ENCODE data around the gene PLEKHH2.
"Not testable (repeated sequence)": the region's sequence is repeated elsewhere in the genome, so short reads cannot be mapped to it uniquely, and the experiment has no call there.

The PLEKHH2 gene

DNA sequence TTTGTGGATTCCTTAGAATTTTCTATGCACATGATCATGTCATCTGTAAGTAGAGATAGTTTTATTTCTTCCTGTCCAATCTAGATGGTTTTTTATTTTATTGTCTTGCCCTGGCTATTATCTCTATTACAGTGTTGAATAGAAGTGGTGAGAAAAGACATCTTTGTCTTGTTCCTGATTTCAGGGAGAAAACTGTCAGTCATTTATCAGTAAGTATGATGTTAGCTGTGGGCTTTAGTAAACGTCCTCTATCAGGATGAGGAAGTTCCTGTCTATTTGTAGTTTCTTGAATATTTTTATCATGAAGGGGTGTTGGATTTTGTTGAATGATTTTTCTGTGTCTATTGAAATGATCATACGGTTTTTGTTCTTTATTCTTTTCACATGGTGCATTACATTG lies 5.3 kb downstream of the PLEKHH2 start:
- DNase-seq = no peak

DNA sequence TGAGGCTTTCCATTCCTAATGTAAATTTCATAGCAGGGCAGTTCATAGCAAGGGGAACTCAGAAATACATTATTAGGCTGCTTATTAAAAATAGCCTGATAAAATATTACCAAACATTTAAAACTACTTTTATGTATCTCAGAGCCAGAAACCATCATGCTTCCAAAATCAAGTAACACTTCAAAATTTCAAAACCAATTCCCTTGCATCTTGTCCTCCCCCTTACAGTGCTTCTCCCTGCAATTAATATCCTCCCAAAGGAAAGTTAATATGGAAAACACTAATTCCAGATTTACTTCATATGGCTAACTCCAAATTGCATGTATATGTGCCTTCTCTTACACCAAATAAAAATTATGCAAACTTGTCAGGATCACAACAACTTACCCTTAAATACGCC lies 6.6 kb downstream of the PLEKHH2 start:
- no peak for DNase-seq

DNA sequence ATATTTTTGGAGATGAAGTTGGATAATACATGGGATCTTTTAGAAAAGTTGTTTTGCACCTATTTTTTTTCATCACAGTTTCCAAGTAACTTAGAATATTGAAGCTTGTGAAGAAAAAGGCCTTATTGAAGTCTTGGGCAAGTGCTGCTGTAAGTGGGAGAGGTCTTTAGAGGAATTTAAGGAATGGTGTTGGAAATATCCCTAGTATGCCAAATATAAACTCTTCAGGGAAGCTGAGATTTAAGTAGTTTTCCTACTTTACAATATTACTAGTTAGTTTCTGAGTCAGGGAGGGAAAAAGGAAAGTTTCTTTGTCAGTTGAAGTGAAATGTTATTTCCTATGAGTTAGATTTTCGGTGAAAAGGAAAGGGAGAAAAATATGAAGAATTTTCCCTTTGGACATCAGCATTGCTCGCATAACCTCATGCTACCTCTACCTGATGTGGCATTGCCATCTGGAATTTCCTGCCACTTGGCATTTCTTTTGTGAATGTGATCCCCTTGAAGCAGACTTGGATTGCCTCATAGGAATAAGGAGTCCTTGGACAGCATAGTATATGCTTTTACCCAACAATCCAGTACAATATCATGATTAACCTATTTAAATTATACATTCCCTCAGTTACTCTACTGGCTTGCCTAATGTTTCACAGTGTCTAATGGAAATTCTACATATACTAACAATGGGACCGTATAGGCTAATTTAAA lies 12.1 kb downstream of the PLEKHH2 start:
- no peak for DNase-seq

DNA sequence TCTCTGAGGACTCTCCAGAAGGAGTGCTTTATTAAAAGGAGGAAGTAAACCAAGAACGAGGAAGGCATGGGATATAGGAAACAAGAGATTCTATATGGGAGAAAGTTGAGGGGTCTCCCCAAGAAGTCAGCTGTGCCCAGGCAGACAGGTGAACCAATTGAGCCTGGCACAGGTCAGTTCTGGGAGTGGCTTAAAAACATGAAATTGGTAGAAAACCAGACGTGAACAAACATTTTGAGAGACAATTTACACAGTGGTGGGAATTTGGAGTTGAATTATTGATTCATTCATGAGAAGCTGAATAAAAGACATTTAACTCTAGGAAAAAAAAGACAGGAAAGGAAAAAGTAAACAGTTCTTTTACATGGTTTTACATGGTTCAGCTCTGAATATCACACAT lies 16.4 kb downstream of the PLEKHH2 start:
- no peak for DNase-seq

DNA sequence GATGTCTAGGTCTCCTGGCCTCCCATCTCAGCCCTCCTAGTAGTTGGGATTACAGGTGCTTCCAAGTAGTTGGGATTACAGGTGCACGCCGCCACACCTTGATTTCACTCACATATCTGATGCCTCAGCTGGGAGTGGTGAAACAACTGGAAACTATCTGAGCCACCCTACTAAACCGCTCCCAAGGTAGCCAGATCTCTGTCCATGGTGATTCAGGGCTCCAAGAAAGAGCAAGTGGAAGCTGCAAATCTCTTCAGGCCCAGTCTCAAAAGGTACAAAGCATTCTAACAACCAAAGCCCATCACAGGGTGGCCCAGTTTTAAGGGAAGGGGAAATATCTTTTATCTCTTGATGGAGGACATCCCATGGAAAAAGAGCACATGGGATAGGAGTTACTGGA lies 20.2 kb downstream of the PLEKHH2 start:
- DNase-seq = no peak

DNA sequence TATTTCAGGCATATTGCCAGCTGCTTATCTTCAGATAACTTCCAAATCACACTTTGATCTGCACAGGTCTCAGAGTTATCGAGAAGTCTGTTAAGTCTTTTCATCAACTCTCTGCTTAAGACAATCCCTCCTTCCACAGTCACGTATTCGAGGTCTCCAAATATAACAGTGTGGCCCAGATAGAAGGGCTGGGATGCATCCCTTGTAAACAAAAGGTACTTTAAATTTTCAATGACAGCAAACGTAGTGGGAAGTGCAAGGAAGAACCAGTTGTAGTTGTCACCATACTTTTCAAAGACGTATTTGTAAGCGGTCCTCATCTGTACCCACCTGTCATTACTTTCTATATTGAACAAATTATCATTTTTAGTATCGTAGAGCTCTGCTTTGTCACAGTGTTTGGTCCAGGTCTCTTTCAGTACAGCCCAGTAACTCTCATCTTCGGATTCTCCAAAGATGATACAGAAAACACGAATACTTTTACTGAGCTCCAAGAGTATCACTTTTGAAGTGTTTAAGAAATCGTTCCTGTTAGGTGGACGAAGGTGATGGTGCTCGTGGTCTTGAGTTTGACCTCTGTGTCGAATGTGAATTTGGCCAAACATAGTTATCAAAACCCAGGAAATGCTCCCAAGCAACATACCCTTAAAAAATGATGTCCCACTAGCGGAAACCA lies 38.7 kb downstream of the PLEKHH2 start:
- no peak for DNase-seq

DNA sequence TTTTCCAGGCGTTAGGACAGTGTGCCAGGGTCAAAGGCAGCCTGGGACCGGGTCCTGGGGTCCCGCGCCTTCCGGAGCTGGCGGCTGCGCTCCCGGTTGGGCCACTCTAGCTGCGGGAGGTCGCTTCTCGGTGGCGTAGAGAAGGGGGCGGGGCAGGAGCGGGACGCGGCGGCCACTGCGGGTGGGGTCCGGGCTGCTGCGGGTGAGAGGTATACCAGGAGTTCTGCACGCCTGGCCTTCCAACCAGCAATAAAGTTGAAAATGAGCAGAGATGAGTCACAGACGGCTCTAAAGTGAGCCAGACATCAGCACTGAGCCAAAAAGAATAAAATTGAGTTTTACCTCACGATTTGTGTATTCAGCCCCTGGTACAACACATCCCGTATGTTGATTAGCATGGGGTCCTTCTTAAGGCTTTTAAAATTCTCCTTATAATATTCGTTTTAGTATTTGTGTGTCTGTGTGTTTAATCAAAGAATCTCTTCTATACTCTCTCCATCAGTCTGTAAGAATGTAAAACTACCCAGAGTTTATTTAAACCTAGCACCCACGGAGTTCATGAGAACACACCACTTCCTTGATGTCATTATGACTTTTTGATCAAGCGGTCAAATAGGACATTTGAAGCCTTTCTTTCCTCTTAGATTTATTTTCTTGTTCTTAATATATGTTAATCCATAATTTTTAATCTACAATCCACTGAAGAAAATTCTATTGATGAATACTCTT lies 39.4 kb downstream of the PLEKHH2 start, which contains the start of gene C1GALT1C1L:
TSS of gene C1GALT1C1L (minus strand) at position 108 of the 729 bp plus-strand sequence. CDS start at position 1, 107 bp downstream.
- DNase-seq = peak; percentile 40 to 52

DNA sequence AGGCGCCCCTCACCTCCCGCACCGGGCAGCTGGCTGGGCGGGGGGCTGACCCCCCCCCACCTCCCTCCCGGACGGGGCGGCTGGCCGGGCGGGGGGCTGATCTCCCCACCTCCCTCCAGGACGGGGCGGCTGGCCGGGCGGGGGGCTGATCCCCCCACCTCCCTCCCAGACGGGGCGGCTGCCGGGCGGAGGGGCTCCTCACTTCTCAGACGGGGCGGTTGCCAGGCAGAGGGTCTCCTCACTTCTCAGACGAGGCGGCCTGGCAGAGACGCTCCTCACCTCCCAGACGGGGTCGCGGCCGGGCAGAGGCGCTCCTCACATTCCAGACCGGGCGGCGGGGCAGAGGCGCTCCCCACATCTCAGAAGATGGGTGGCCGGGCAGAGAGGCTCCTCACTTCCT lies 40.7 kb downstream of the PLEKHH2 start:
- not testable (repeated sequence) for DNase-seq

DNA sequence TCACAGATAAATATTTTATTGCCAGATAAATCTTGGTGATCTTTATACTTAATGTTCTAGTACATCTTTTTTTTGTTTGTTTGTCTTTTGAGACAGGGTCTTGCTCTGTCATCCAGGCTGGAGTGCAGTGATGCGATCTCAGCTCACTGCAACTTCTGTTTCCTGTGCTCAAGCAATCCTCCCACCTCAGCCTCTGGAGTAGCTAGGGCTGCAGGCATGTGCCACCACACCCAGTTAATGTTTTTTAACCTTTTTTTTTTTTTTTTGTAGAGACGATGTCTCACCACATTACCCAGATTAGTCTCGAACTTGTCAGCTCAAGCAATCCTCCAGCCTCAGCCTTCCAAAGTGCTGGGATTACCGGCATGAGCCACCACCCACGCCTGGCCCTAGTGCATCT lies 48.3 kb downstream of the PLEKHH2 start:
- DNase-seq = no peak

DNA sequence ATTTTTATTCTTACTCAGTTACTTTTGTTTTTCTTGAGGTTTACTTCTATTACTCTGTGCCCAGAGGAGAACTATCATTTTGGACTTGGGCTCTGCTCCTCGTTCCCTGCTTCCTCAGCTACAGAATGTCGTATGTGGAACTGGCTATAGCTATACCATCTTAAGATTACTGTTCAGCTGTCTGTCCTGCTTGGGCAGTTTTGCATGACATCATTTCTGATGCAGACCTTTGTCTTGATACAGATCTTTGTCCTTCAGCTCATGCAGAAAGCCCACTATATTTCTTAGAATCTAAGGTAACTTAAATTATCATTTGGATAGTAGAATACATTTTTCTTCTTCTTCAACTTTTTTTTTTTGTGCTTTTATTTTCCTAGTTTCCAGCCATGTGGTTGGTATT lies 52.9 kb downstream of the PLEKHH2 start:
- DNase-seq = no peak

DNA sequence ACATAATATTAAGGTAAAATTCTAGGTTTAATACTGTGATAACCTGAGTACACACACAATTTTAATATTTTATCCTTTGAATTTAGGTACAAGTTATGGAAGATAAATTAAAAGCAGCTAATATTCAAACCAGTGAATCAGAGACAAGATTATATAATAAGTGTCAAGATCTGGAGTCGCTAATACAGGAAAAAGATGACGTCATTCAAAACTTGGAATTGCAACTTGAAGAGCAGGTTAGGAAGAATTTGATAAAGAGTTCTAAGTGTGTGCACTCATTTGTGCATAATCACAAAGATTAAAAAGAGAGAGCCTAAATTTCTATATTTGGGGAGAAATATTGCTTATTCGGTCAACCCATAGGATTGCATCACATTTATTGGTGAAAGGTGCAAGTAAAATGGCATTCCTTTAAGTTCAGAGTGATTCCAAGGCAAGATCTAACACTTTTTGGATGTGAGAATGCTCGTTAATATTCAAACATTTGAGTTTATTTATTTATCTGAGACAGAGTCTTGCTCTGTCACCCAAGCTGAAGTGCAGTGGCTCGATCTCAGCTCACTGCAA lies 55.5 kb downstream of the PLEKHH2 start:
- no peak for DNase-seq

DNA sequence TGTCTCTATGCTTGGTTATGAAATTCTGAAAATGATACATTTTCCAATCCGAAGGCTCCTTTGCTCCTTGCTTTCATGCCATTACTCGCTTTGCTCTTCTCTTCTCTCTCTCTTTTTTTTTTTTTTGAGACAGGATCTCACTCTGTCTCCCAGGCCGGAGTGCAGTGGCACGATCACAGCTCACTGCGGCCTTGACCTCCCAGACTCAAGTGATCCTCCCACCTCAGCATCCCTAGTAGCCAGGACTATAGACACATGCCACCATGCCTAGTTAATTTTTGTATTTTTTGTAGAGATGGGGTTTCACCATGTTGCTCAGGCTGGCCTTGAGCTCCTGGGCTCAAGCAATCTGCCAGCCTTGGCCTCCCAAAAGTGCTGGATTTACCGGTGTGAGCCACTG lies 61.1 kb downstream of the PLEKHH2 start:
- not testable (repeated sequence) for DNase-seq

DNA sequence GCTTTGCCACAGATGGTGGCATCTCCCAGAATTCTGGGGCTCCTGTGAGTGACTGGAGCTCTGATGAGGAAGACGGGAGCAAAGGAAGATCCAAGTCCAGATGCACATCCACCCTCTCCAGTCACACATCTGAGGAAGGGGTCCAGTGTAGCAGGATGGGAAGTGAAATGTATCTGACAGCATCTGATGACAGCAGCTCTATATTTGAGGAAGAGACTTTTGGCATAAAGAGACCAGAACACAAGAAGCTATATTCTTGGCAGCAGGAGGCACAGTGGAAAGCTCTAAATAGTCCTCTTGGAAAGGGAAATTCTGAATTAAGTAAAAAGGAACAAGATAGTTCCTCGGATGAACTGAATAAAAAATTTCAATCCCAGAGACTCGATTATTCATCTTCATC lies 62.7 kb downstream of the PLEKHH2 start:
- no peak for DNase-seq

DNA sequence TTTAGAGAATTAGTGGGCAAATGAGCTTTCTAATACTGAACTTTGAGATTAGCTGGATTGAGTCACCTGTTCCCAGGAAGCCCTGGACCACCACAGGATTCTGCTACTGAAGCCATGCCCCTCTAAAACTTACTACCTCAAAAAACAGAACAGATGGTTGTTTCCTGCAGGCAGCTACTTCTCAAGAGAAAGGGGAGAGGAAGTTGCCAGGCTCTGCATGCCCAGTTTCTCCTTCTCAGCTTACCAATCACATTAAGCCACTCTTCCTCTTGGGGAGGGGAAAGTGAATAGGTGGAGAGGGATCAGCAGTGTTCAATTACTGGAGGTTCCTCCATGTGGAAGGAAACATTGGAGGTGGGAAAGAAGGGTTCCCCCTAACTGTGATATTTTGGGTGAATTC lies 64.1 kb downstream of the PLEKHH2 start:
- no peak for DNase-seq

DNA sequence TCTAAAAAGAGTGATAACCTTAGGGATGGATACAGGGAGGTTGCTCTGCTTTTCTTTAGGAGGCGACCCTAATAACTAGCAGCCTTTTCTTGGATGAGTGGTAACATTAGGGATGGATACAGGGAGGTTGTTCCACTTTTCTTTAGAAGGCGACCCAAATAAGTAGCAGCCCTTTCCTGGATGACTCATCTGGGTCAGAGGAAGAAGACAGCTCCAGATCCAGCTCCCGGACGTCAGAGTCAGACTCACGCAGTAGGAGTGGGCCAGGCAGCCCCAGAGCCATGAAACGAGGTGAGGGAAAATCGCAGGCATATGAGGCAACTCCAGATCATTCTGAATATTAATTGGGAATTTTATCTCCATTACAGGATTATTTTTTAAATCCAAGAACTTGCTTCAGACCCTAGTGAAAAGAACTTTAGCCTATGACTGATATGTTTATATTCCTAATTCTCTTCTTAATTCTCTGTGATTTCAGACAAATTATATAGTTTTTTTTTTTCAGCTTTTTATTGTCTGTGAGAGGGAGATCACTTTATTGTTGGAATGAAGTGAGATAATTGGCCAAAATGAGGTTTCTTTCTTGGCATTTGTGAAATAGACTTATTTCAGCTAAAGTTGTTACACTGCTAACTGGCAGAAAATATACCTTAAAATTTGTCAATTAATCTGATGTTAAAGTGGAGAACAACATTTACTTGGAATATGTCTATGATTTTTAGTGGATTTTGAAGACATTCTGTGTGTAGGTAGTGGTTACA lies 70.4 kb downstream of the PLEKHH2 start:
- no peak for DNase-seq

DNA sequence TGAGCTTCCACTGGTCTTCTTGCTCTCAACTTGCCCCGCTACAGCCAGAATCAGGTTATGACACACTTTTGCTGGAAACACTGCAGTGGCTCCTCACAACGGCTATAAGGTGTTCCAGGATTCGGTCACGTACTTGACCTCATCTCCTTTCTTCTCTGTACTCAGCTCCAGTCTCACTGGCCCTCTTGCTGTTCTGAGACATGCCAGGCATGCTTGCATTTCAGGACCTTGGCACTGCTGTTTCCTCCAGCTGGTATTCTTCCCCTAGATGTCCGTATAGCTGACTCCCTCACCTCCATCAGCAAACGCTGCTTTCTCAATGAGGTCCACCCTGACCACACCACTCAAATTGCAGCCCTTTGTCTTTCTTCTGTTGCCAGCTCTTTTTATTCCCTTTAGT lies 71.1 kb downstream of the PLEKHH2 start:
- DNase-seq = no peak

DNA sequence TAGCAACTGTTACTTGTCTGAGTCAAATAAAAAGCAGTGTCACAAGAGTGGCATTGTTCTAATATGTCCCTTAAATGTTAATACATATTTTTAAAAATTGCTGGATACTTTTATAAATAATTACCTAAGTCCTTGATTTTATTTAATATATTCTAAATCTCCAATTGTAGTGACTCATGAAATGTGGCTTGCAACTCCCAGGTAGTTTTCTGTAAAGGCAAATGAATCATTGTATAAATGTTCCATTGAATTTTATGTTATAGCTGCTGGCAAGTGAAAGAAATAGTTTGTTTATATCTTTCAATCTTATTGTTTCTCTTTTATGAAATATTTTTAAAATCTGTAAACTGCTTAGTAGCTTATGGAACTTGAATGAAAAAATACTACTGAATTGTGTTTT lies 71.8 kb downstream of the PLEKHH2 start:
- DNase-seq = no peak

DNA sequence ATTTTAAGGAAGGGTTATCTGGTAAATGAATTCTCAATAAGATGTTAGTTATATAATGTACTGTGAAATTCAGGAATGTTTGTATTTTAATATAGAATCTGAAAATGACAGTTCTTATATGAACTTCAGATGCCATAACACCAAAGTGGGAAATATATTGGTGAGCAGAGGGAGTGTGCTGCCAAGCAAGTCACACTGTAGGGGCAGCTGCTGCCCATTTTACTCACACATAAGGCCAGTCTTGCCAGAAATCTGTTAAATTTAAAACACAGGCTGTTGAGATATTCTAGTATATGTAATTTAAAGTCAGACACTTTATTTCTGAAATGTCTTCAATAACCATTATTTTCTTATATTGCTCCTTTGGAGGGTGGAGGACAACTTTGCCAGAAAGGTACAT lies 73.8 kb downstream of the PLEKHH2 start:
- DNase-seq = no peak

DNA sequence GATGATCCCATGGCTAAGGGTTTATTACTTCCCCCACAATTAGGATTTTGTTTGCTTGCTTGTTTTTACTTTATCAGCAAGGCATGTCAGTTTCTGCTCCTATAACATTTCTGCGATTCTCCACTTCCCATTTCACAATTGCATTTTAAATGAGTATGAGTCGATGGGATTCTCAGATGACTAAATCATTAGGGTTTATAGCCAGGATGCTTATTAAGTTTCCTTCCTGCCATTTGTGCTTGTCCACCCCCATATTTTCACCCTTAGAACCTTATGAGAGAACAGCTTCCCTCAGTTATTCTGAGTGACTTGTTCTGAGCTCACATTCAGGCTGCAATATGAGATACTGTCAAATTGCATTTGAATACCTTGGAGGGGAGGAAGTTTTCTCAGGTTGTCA lies 77.1 kb downstream of the PLEKHH2 start:
- DNase-seq = no peak

DNA sequence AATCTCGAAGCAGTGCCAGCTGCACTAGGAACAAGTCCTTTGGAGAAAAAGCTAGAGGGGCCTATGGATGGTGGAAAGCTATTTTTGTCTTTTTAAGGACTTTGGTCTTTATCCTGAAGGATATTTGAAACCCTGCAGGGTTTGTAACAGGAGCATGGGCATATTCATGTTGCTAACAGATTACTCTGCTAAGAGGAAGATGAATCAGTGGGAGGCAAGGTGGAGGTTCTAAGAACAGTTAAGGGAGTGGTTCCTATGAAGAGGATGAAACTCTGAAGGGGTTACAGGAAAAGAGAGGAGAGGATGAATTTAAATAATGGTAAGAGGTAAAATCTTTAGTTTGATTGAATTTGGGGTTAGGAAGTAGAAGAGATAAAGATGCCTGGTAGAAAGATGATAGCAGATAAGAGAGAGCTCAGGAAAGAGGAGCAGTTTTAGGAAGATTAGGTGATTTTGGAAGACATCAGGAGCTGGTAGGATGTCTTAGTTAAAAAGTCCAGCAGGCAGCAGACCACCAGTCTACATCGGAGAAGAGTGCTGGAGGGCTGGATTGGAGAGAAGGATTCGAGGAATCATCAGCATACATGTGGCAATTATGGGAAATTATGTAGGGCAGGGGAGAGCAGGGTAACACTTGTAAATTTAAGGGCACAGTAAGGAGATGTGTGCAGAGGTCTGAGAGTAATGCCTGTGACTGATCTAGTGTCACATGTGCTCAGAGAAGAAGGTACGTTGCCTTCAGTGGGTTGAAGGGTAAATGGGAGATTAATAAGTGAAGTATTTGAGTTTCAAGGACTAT lies 78.4 kb downstream of the PLEKHH2 start:
- no peak for DNase-seq

DNA sequence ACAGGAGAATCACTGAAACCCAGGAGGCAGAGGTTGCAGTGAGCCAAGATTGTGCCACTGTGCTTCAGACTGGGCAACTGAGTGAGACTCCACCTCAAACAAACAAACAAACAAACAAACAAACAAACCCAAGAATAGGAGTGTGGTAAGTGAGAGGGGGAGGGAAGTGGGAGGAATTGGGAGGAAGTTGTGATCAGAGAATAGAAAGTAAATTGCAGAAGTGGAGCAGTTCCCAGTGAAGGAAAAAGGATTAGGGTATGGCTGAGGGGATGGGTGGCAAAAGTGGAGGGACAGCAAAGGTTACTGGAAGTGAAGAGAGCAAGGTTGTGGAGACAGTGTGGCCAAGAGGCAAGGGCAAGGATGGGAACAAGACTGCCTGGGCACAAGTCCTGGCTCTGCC lies 80.3 kb downstream of the PLEKHH2 start:
- no peak for DNase-seq

DNA sequence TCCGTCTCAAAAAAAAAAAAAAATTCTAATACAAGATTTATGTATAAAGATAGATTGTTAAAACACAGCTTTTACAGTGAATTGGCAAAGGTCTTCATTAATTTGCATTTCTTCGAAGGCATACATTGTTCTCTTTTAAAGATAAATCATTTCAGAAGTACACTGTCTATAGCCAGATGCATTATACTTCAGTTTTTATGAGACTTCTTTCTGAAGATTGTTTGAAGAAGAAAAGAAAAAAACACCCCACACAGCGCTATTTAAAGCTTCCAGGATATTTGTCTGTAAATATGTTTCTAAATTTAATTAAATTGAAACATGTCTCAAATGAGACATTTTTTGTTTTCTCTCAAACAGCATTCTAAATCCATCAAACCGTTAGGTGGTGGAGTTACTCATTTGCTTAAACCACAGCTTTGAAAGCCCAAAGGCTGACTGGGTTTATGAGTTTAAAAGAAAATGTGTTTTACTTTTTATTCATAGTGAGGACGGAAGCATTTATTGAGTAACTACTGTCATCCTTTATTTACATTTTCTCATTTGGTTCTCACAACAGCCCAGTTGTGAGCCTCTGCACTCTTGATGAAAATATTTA lies 81.6 kb downstream of the PLEKHH2 start:
- DNase-seq = no peak

Data from activated T-cell treated with anti-CD3 and anti-CD28 coated beads, Interleukin-2, amount 50 U/mL, for 48 hours (primary cell).